Testis (tissue), 2 donors: Measurements from ENCODE around the gene TAS2R3.

ENCODE experiments used
- CTCF ChIP-seq, 3 experiments: fragments of 450-650 bp in 2 of 3; fragments of 200-600 bp in 1 of 3; sonication (generic) in 1 of 3; IDR thresholded peaks; one replicate each; pipeline ENCODE4 v1.5.1; 2016 to 2019; ENCODE audit warnings: antibody characterized with exemption in 3 of 3, mild to moderate bottlenecking in 2 of 3, moderate library complexity in 1 of 3
- POLR2A ChIP-seq: fragments of 450-650 bp; IDR thresholded peaks from one replicate; pipeline ENCODE4 v1.6.1; 2017; ENCODE audit warnings: antibody characterized with exemption, mild to moderate bottlenecking, moderate library complexity

- TF ChIP-seq POLR2A: no peak
- no peak for TF ChIP-seq CTCF (IDR thresholded peaks at IDR 0.05)
Measured at GRCh38 chr7:141792526-141792925, 28.6 kb downstream of the TAS2R3 start.
